Sigmoid colon (tissue), 4 donors: Measurements from ENCODE around the gene PLEKHG3.

Experiments used
- EP300 ChIP-seq, 4 donors: sonication (generic); formaldehyde crosslinking; IDR thresholded peaks; one replicate each; pipeline ENCODE4 v1.6.1; 2017; ENCODE audit warnings: antibody characterized with exemption in 4 of 4
- POLR2A ChIP-seq, 2 donors: fragments of 450-650 bp; IDR thresholded peaks; one replicate each; pipeline ENCODE4 v1.6.1; 2016; ENCODE audit warnings: antibody characterized with exemption in 2 of 2, mild to moderate bottlenecking in 2 of 2, moderate library complexity in 2 of 2
- TF ChIP-seq, protein P1 (sequence below), 4 experiments: fragments of 450-650 bp in 3 of 4; fragments of 200-600 bp in 1 of 4; IDR thresholded peaks; one replicate each; pipeline ENCODE4 v1.5.1; 2016 to 2019; ENCODE audit warnings: antibody characterized with exemption in 4 of 4, mild to moderate bottlenecking in 3 of 4, moderate library complexity in 2 of 4

DNA sequence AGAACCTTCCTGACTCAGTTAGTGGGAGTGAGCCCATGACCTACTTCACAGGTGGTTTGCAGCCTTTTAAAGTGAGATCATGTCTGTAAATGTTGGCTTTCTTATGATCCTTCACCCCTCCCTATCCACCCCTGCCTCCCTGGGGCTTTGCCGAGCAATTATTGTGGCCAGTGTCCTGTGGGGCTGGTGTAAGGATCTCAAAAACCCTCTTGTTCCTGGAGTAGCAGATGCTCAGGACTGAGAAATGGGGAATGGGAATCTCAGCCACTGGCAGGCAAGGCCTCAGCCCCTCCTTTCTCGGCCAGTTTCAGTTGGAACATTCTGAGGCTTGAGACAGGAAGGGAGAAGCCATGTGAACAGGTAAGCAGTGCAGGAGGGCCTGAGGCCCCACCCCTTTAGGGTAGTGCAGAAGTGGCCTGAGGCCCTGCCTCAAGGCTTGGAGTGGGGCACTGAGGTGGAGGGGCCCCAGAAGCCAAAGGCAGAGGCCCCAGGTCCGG, 53.8 kb downstream of the PLEKHG3 start:
- TF ChIP-seq, protein P1, sequence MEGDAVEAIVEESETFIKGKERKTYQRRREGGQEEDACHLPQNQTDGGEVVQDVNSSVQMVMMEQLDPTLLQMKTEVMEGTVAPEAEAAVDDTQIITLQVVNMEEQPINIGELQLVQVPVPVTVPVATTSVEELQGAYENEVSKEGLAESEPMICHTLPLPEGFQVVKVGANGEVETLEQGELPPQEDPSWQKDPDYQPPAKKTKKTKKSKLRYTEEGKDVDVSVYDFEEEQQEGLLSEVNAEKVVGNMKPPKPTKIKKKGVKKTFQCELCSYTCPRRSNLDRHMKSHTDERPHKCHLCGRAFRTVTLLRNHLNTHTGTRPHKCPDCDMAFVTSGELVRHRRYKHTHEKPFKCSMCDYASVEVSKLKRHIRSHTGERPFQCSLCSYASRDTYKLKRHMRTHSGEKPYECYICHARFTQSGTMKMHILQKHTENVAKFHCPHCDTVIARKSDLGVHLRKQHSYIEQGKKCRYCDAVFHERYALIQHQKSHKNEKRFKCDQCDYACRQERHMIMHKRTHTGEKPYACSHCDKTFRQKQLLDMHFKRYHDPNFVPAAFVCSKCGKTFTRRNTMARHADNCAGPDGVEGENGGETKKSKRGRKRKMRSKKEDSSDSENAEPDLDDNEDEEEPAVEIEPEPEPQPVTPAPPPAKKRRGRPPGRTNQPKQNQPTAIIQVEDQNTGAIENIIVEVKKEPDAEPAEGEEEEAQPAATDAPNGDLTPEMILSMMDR (IDR thresholded peaks at IDR 0.05), result no peak
- no peak for TF ChIP-seq EP300 (IDR thresholded peaks at IDR 0.05)
- TF ChIP-seq POLR2A (IDR thresholded peaks at IDR 0.05), result no peak
